GM20000 (cell line): ENCODE results near the gene BDKRB1.

Experiments used
- DNase-seq: peaks from one replicate; pipeline ENCODE4 v3.0.0; 2012; ENCODE audit warnings: low spot score
- CTCF ChIP-seq: IDR thresholded peaks from 2 replicates; pipeline ENCODE4 v1.5.1; 2012; ENCODE audit warnings: mild to moderate bottlenecking, control low read depth; ENCODE audit errors: extremely low read depth, missing control alignments

The BDKRB1 gene

GRCh38 chr14:96252323-96252998, 3.5 kb upstream of the BDKRB1 start:
- no peak for DNase-seq
- no peak for TF ChIP-seq CTCF

GRCh38 chr14:96252999-96253539, 2.9 kb upstream of the BDKRB1 start:
- no peak for TF ChIP-seq CTCF
- no peak for DNase-seq

- no peak for DNase-seq
- no peak for TF ChIP-seq CTCF
Observed at GRCh38 chr14:96254687-96255086, 1.3 kb upstream of the BDKRB1 start.

- DNase-seq: no peak
Observed at GRCh38 chr14:96256407-96256806, 397 bp downstream of the BDKRB1 start.

GRCh38 chr14:96257056-96257455, 1.0 kb downstream of the BDKRB1 start:
- DNase-seq: no peak
- no peak for TF ChIP-seq CTCF

More at GRCh38 chr14:96256407-96256806, 397 bp downstream of the BDKRB1 start:
- no peak for TF ChIP-seq CTCF

GRCh38 chr14:96257900-96258299, 1.9 kb downstream of the BDKRB1 start:
- TF ChIP-seq CTCF: no peak
- no peak for DNase-seq

- no peak for TF ChIP-seq CTCF
- no peak for DNase-seq
Observed at GRCh38 chr14:96260341-96260821, 4.4 kb downstream of the BDKRB1 start.
